ENCODE results near the gene MBD4. TPM values are rescaled to one million over a fixed set of nuclear protein-coding genes. Genes with fewer than 3 reads are reported as not detected.

The MBD4 gene
- total RNA-seq, 1 experiment from 2014 or later: 15.7 TPM

- H3K27ac ChIP-seq (ENCODE audit: low read depth, low read length): no peak overlapping the region
Measured at GRCh38 chr3:129415378-129415777, 24.4 kb downstream of the MBD4 start.

More at GRCh38 chr3:129415378-129415777, 24.4 kb downstream of the MBD4 start:
- RAD21 ChIA-PET (ENCODE audit: low non-redundant PET in 1 of 2, low total read pairs in 2 of 2, uncharacterized antibody in 2 of 2, unreplicated experiment in 2 of 2): no interaction called here
- no peaks in the 10 kb centered on the region for H3K9me3 ChIP-seq (ENCODE audit: control insufficient read depth in 1 of 2, insufficient read depth in 1 of 2, low read depth in 1 of 2, low read length in 2 of 2)
- no peaks in the 10 kb centered on the region for H4K20me1 ChIP-seq (ENCODE audit: insufficient read depth)
- CTCF ChIA-PET: no interaction called here
- no peak overlapping the region for H2AFZ ChIP-seq (ENCODE audit: low read depth, low read length, poor library complexity, severe bottlenecking)
- H3K36me3 ChIP-seq (ENCODE audit: control insufficient read depth in 1 of 2, insufficient read depth in 2 of 2, low read length in 2 of 2): no peaks in the 10 kb centered on the region
- intact Hi-C loops (cut with micrococcal nuclease): no loop called here
- ATAC-seq (no peak), DNase-seq (ENCODE audit: low read depth, low spot score) (no peak)
- H3K4me3 ChIP-seq (replicated peaks in 1 of 2; ENCODE audit: low read depth in 1 of 2, low read length in 2 of 2): no peak overlapping the region
- BruUV-seq (replicated peaks): no TSS peak
- H3K9me2 ChIP-seq (ENCODE audit: insufficient read depth): no peaks in the 10 kb centered on the region
- H3K9ac ChIP-seq (ENCODE audit: low read length): no peak overlapping the region
- H3K4me1 ChIP-seq (ENCODE audit: control insufficient read depth in 1 of 2, insufficient read depth in 2 of 2, low read length in 2 of 2): peaks cover 0 to 5% of the 10 kb centered on the region in 2 experiments; a peak in 1 of 4 replicates
- no peaks in the 10 kb centered on the region for H3K79me2 ChIP-seq (ENCODE audit: insufficient read depth, low read length)
- POLR2A ChIA-PET: interaction anchor here (1.1 kb wide), 1 partner anchor 15 kb away, joined by 4 read pairs; no protein-coding TSS in a partner anchor
- no peak overlapping the region for H3K4me2 ChIP-seq (ENCODE audit: low read length)
- TF ChIP-seq EZH2 (IDR thresholded peaks at IDR 0.05) (no peak), ZFX (IDR thresholded peaks at IDR 0.05) (no peak), TCF7L2 (IDR thresholded peaks at IDR 0.05; ENCODE audit: borderline replicate concordance, extremely low read depth, insufficient read depth, insufficient read length) (no peak)
- TF ChIP-seq, protein P1, sequence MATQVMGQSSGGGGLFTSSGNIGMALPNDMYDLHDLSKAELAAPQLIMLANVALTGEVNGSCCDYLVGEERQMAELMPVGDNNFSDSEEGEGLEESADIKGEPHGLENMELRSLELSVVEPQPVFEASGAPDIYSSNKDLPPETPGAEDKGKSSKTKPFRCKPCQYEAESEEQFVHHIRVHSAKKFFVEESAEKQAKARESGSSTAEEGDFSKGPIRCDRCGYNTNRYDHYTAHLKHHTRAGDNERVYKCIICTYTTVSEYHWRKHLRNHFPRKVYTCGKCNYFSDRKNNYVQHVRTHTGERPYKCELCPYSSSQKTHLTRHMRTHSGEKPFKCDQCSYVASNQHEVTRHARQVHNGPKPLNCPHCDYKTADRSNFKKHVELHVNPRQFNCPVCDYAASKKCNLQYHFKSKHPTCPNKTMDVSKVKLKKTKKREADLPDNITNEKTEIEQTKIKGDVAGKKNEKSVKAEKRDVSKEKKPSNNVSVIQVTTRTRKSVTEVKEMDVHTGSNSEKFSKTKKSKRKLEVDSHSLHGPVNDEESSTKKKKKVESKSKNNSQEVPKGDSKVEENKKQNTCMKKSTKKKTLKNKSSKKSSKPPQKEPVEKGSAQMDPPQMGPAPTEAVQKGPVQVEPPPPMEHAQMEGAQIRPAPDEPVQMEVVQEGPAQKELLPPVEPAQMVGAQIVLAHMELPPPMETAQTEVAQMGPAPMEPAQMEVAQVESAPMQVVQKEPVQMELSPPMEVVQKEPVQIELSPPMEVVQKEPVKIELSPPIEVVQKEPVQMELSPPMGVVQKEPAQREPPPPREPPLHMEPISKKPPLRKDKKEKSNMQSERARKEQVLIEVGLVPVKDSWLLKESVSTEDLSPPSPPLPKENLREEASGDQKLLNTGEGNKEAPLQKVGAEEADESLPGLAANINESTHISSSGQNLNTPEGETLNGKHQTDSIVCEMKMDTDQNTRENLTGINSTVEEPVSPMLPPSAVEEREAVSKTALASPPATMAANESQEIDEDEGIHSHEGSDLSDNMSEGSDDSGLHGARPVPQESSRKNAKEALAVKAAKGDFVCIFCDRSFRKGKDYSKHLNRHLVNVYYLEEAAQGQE (IDR thresholded peaks at IDR 0.05; ENCODE audit: low read depth): no peak
- H3K27me3 ChIP-seq (ENCODE audit: insufficient read depth, low read length): peaks cover 3% of the 10 kb centered on the region; the same call in 1 of the 2 replicates

Measured in HCT116 (cell line).